ENCODE results near the gene SNX13. TPM values are rescaled to one million over a fixed set of nuclear protein-coding genes. Genes with fewer than 3 reads are reported as not detected.

Gene SNX13
- total RNA-seq, 1 experiment from 2014 or later = 29.0 TPM

DNA sequence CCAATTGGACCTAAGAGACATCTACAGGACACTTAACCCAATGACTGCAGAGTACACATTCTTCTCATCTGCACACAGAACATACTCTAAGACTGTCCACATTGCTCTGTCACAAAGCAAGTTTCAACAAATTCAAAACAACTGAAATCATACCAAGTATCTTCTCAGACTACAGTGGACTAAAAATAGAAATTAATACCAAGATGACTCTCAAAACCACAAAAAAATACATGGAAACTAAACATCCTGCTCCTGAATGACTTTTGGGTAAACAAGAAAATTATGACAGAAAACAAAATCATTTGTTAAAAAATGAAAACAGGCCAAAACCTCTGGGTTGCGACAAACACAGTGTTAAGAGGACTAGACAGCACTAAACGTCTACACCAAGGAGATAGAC lies 24.5 kb downstream of the SNX13 start:
- no CpG with 5 or more reads among the region's 2 CpGs for WGBS (ENCODE audit: extremely low coverage, insufficient read length, low lambda C conversion rate)
- peaks cover 5% of the 10 kb centered on the region for H3K79me1 ChIP-seq (ENCODE audit: insufficient read depth, low read depth, low read length, poor library complexity, severe bottlenecking)
- no peaks in the 10 kb centered on the region for H3K9me3 ChIP-seq (ENCODE audit: control insufficient read depth, low read depth, low read length)
- H3K27me3 ChIP-seq (ENCODE audit: insufficient read depth, low read length) = no peaks in the 10 kb centered on the region
- H4K91ac ChIP-seq (ENCODE audit: insufficient read length, low read depth, low read length) = no peak overlapping the region
- TF ChIP-seq CTCF (conservative IDR thresholded peaks at IDR 0.05) = no peak
- H3K23me2 ChIP-seq (ENCODE audit: insufficient read length, low read depth, low read length, poor library complexity, severe bottlenecking) = no peaks in the 10 kb centered on the region
- Mint-ChIP-seq H3K36me3 (ENCODE audit: insufficient read depth in 1 of 3, low read depth in 3 of 3) (no peaks in the 10 kb centered on the region), H3K9me3 (peaks cover 0 to 3% of the 10 kb centered on the region in 2 experiments; a peak in 1 of 5 replicates), H3K27me3 (ENCODE audit: low read depth) (no peaks in the 10 kb centered on the region), H3K4me3 (no peak overlapping the region), H3K4me1 (peaks cover 5 to 16% of the 10 kb centered on the region in 2 experiments), H3K27ac (no peak overlapping the region)
- no peak overlapping the region for H3K4me2 ChIP-seq (ENCODE audit: insufficient read depth, insufficient read length, low read length)
- no peak overlapping the region for H3K18ac ChIP-seq (ENCODE audit: insufficient read length, low read depth, low read length)
- H3K27ac ChIP-seq (ENCODE audit: insufficient read length, low read depth, low read length) = no peak overlapping the region
- H2AK5ac ChIP-seq (ENCODE audit: insufficient read length, low read length) = no peak overlapping the region
- H2AFZ ChIP-seq (ENCODE audit: low read length) = no peak overlapping the region
- H2BK15ac ChIP-seq (ENCODE audit: low read depth, low read length) = no peak overlapping the region
- H4K5ac ChIP-seq (ENCODE audit: insufficient read length, low read depth, low read length) = no peak overlapping the region
- H3K56ac ChIP-seq (ENCODE audit: insufficient read length, low read depth, low read length) = no peak overlapping the region
- H3K9ac ChIP-seq (ENCODE audit: extremely low read depth, insufficient read length, low read length) = no peak overlapping the region
- H3K23ac ChIP-seq (ENCODE audit: insufficient read length, low read depth, low read length) = no peak overlapping the region
- no peaks in the 10 kb centered on the region for H4K20me1 ChIP-seq (ENCODE audit: control insufficient read depth, insufficient read depth, insufficient read length)
- no peak overlapping the region for H2BK5ac ChIP-seq (ENCODE audit: insufficient read length, low read length)
- no peak overlapping the region for H4K8ac ChIP-seq (replicated peaks; ENCODE audit: insufficient read length, low read depth, low read length)
- no peak overlapping the region for H2BK120ac ChIP-seq (ENCODE audit: low read depth, low read length, poor library complexity, severe bottlenecking)
- H3T11ph ChIP-seq (ENCODE audit: low read length) = no peak overlapping the region
- no peak overlapping the region for H2BK20ac ChIP-seq (ENCODE audit: low read depth, low read length, poor library complexity, severe bottlenecking)
- peaks cover 7% of the 10 kb centered on the region; the same call in 1 of the 2 replicates for H3K79me2 ChIP-seq (ENCODE audit: insufficient read depth, low read length)
- no peak for DNase-seq
- H2BK12ac ChIP-seq (ENCODE audit: insufficient read length, low read depth, low read length) = no peak overlapping the region
- no peak overlapping the region for H3K14ac ChIP-seq (ENCODE audit: insufficient read depth, low read length)
- H3K4me1 ChIP-seq (ENCODE audit: insufficient read depth, low read length) = no peaks in the 10 kb centered on the region; the same call in 1 of the 2 replicates
- no peak overlapping the region for H3K4ac ChIP-seq (ENCODE audit: low read depth, low read length)
